Measurements from ENCODE around the gene LY9.

LY9 gene

DNA sequence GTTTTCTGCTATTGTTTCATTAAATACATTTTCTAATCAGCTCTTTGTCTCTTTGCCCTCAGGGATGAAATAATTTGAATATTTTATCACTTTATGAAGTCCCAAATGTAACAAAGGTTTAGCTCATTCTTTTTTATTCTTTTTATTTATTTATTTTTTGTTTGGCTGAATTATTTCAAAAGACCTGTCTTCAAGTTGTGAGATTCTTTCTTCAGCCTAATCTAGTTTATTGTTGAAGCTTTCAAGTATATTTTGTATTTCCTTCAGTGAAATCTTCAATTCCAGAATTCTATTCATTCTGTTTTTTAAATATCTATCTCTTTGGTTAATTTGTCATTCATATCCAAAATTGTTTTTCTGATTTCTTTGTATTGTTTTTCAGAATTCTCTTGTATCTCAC, 10.8 kb downstream of the LY9 start:
- no peak for DNase-seq

GRCh38 chr1:160807247-160807646, 11.3 kb downstream of the LY9 start:
- no peak for DNase-seq

DNA sequence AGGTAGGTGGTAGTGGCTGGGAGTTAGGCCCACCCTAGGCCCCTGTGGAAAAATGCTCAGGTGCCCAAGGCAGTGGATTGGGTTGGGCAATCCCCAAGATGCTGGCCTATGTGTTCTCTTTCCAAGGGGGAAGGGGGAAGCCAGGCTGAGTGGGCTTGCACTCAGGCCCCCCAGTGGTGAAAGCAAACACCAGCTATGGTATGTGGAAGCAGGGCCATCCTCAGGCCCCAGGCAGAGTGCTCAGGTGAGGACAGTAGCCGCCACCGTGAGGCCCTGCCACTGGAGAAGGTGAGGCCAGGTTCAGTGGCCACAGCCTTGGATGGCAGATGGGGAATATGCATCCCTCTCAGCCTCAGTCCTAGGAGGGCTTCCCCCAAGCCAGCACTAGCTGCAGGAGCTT, 11.8 kb downstream of the LY9 start:
- no peak for DNase-seq

DNA sequence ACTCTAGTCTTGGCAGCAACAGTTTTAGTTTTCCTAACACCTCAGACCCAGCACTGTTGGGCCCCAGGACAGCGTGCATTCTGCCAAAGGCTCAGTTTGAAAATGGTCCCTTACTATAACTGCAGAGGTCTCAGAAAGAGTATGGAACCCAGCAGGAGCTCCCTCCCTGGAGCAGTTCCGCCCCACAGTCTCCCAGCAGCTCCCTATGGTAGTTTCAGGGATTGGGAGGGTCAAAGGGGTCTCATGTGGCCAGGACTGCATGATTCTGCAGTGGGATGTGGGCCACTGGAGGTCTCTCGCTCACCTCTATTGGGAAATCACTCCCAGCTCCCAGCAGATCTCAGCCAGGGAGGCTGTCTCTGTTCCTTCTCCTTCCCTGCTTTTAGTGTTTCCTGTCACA, 12.3 kb downstream of the LY9 start:
- DNase-seq = no peak

DNA sequence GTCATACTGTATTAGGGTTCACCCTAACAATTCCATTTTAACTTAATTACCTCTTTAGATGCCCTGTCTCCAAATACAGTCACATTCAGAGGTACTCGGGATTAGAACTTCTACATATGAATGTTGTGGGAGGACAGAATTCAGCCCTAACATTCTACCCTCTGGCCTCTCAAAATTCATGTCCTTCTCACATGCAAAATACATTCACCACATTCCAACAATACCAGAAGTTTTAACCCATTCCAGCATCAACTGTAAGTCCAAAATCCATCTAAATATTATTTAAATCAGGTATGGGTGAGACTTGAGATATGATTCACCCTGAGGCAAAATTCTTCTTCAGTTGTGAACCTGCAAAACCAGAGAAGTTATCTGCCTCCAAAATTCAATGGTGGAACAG, 14.5 kb downstream of the LY9 start:
- no peak for DNase-seq

- DNase-seq = no peak
Observed at GRCh38 chr1:160811147-160811546, 15.2 kb downstream of the LY9 start.

GRCh38 chr1:160813215-160813614, 17.2 kb downstream of the LY9 start:
- no peak for DNase-seq

- DNase-seq = no peak
Observed at GRCh38 chr1:160814316-160814715, 18.3 kb downstream of the LY9 start.

DNA sequence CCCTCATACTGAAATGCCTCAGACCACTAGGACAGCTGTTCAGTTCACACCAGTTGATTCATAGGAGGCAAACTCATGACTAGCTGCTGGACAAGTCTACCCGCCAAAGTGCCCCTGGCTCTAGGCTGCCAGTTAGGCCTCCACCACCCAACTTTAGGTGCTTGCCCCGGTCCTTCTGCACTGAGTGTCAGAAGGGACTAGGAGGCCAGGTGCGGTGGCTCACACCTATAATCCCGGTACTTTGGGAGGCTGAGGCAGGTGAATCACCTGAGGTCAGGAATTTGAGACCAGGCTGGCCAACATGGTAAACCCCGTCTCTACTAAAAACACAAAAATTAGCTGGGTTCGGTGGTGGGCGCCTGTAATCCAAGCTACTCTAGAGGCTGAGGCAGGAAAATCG, 18.9 kb downstream of the LY9 start:
- no peak for DNase-seq

- no peak for DNase-seq
Observed at GRCh38 chr1:160818207-160818937, 22.4 kb downstream of the LY9 start.

DNA sequence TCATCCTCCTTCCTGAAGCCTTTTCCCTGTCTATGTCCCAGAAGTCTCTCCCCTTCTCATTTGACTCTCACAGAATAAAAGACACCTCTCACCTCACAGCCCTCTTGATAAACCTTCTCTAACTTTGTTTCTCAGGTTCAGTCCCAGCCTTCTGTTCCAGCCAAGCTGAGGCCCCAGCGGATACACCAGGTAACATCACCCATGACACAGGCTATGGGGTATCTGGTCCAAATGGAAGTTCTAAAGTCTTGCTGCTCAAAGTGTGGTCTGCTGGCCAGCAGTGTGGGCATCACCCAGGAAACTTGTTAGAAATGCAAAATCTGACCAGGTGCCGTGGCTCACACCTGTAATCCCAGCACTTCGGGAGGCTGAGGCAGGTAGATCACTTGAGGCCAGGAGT, 23.2 kb downstream of the LY9 start:
- DNase-seq = no peak

- peak; percentile 20 to 30 for DNase-seq
Observed at GRCh38 chr1:160821627-160822026, 25.7 kb downstream of the LY9 start.

DNA sequence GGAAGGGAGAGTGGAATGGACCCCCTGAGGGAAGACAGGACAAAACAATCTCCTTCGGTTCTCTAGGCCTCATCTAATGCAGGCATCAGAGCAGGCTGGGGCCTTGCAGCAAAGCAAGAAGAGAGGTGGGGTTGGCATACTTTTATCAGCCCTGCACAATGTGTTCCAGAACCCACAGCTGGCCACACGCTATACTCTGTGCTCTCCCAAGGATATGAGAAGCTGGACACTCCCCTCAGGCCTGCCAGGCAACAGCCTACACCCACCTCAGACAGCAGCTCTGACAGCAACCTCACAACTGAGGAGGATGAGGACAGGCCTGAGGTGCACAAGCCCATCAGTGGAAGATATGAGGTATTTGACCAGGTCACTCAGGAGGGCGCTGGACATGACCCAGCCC, 27.3 kb downstream of the LY9 start:
- DNase-seq = no peak

GRCh38 chr1:160826546-160826945, 30.6 kb downstream of the LY9 start:
- DNase-seq = no peak

DNA sequence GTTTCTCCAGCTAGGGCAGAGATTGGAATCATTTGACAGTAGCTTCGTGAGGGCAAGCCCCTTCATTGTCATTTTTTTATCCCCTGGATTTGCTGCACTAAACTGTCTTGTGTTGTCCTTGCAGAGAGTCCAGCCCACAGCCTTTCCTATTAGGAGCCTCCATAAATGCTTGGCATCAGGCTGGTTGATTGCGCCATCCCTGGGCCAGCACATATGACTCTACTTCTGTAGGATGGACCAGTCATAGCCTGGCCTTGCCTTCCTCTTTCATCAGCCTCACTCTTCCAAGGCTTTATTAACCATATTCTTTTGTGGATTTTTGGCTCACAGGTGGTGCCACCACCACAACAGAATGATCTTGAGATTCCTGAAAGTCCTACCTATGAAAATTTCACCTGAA, 31.4 kb downstream of the LY9 start:
- DNase-seq = no peak

DNA sequence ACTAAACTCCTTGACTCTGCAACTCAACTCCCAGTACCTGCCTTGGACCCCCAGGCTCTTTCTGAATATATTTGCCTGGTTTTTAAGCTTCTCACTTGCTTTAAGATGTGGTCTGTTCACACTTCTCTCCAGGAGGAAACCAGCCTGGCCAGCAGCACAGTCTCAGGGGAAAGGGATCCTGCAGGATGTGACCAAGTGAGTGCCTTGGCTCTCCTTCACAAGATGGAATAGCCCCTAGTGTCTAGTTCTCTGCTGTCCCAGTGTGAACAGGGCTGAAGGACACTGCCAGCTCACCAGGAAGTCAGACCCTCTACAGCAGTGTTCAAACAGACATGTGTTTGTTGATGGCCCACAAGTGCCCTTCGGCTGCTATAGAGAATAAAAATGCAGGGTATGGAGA, 33.8 kb downstream of the LY9 start:
- DNase-seq = no peak

DNA sequence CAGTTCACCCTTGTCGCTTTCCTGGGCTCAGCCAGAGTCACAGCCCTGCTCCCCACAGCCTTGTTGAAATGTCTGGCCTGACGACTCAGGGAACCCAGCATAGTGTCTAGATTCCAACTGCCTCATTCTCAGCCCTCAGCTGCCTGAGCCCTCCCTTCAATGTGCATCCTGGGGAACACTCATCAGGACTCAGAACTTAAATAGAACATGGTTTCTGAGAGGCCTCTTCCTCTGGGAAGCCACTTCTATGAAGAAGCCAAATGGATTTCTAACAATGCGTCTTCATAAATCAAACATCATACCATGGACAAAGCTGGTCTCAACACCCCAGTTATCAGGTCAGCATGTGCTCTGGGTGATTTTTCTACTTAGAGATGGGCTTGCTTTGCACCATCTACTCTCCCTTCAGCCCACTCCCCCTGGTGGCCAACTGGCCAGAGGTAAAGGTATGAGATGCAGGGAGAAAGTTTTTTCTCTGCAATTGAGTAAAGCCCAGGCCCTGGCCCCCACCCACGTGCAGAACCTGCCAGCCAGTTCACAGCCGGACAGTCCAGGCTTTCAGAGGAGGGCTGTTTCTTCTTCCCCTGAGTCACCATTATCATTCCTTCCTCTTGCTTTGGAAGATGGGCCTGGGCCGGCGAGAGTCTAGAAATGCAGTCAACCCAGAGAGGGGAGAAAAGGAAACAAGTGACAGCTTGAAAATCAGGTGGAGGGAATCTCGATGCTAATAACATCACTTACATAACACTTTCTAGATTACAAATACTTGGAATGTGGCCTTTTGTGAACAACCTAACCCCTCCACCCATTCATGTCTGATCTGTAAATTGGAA, 34.6 kb downstream of the LY9 start:
- DNase-seq = peak; percentile 31 to 55

DNA sequence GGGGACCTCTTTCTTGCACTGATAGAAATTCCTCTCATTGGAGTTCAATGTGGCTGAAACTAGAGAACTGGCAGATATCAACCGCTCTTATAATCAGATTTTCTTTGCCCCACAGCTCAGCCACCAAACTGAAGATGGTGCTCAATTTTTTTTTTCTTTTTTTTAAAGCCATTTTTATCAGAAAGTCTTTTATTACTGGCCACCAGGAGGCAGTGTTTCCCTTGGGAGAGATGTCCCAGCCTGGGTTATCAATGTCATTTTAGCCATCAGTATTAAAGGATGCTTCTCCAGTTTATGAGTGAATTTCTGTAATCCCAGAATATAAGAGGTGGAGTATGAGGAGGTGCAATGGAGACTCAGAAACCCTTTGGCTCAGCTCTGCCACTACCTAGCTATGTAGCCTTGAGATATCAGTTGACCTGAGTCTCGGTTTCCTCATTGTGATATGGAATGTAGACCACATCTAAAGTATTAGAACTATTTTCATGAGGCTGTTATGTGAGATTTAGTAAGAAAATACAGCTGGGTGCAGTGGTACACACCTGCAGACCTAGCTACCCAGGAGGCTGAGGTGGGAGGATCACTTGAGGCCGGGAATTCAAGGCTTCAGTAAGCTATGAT, 39.1 kb downstream of the LY9 start:
- peak; percentile 61 to 68 for DNase-seq

DNA sequence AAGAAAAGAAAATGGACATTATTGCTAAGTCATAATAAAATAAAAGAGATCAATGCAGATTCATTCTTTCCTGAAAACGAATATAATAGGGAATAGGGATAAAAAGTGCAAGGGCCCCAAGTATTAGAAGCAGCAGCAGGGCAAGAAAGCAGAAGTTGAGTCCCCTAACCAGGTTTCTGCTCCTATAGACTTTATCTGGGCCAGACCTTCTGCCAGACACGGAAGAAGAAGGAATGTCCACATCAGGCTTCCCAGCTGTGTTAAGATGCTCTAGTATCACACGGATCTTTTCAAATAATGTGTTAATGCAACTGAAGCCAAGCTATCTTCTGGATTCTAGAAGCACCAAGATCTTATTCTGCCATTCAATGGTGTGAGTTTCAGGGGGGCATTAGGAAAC, 39.8 kb downstream of the LY9 start:
- DNase-seq = peak; percentile 56 to 67

- no peak for DNase-seq
Observed at GRCh38 chr1:160836561-160836960, 40.6 kb downstream of the LY9 start.

DNA sequence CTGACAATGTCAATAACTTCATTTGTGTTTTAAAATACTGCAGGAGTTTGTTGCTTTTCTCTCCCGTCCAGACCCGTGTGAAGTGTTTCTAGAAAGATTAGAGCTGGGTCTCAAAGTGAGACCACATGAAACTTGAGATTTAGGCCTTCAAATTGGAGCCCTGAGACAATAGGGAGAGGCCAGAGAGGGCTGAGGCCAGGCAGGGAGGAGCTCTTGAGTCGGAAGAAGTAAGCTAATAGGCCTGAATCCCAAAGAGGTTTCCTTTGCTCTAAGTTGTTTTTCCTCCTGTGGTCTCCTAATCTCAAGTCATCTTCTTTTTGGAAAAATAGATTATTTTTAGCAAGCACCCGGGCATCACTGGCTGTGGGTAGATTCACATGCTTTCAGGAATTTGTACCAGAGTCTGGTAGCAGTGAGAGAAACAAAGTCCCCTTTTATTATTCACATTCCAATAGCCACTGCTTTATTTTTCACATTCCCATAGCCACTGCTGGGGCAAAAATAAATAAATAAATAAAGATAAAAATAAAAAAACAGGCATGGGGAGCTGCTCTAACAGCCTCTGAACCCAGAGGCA, 41.1 kb downstream of the LY9 start:
- DNase-seq = peak; percentile 49 to 53

DNA sequence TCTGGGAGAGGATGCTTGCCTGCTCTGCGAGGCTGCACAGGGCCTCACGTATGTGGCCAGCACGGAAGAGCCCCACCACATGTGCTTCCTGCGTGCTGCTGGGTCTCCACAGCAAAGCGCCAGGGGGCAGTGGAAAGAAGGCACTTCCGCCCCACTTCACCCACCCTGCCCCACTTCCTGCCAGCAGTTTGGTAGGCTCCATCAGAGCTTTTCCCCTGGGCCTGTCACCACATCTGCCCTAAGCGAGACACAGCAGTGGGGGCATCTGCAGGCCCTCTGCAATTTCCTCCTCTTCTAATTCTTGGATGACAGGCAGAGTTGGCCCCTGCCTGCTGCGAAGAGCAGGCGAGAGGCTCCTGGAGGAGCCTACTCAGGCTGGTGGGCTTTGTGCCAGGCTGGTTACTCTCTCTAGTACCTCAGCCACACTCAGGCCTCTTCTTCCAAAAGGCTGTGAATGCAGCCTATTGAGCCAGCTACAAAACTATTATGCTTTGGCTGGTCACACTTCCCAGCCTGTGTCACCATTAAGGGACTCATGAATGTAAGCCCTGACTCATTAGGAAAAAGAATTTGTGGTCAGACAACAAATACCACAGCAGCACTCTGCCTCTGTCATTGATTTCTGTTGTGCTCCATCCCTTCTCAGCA, 41.7 kb downstream of the LY9 start:
- DNase-seq = peak; percentile 97 to 99

- no peak for DNase-seq
Observed at GRCh38 chr1:160838888-160839287, 42.9 kb downstream of the LY9 start.
